ENCODE data around the gene CYTL1.
"Not testable (repeated sequence)": the region's sequence is repeated elsewhere in the genome, so short reads cannot be mapped to it uniquely, and the experiment has no call there.

CYTL1 gene

DNA sequence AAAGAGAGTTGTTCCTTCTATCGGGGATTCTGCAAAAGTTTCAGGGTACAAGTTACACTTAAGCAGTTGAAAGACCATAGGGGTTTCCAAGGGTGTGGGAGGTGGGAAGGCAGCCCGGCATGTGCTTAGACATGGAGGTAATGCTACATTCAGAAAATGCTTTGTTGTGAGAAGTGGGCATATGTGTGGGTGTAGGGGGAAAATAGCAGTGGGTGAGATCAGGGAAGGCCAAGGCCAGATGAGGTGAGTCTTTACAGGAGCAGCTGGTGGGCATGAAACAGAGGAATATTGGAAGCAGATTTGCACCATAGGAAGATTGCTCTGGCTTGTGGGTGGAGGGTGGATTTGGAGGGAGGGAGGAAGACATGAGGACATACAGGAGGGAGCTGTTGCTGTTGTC, 8.3 kb downstream of the CYTL1 start:
- Mint-ChIP-seq H3K4me3 (no peak overlapping the region), H3K9me3 (no peaks in the 10 kb centered on the region), H3K27ac (ENCODE audit: low read depth) (no peak overlapping the region), H3K36me3 (ENCODE audit: insufficient read depth) (no peaks in the 10 kb centered on the region), H3K4me1 (no peaks in the 10 kb centered on the region), H3K27me3 (peaks cover 71% of the 10 kb centered on the region)
- DNase-seq (ENCODE audit: low spot score in 2 of 2) (no peak), ATAC-seq (replicated peaks; ENCODE audit: extremely low read depth, poor library complexity, severe bottlenecking) (no peak)

GRCh38 chr4:5009796-5010195, 9.5 kb downstream of the CYTL1 start:
- ATAC-seq (replicated peaks; ENCODE audit: extremely low read depth, poor library complexity, severe bottlenecking), result no peak
- no peaks in the 10 kb centered on the region for H3K4me1 Mint-ChIP-seq
- no peak overlapping the region for H3K27ac Mint-ChIP-seq (ENCODE audit: low read depth)
- H3K36me3 Mint-ChIP-seq (ENCODE audit: insufficient read depth), result no peaks in the 10 kb centered on the region
- no peaks in the 10 kb centered on the region for H3K9me3 Mint-ChIP-seq
- DNase-seq (ENCODE audit: low spot score in 2 of 2), result no peak
- no peak overlapping the region for H3K4me3 Mint-ChIP-seq
- H3K27me3 Mint-ChIP-seq, result peaks cover 69% of the 10 kb centered on the region

- not testable (repeated sequence) for DNase-seq (ENCODE audit: low spot score in 2 of 2); H3K4me1 Mint-ChIP-seq; H3K27ac Mint-ChIP-seq (ENCODE audit: low read depth); ATAC-seq (replicated peaks; ENCODE audit: extremely low read depth, poor library complexity, severe bottlenecking); H3K36me3 Mint-ChIP-seq (ENCODE audit: insufficient read depth); H3K4me3 Mint-ChIP-seq; H3K9me3 Mint-ChIP-seq
- peaks cover 80% of the 10 kb centered on the region for H3K27me3 Mint-ChIP-seq
Observed at GRCh38 chr4:5006932-5007331, 12.3 kb downstream of the CYTL1 start.

GRCh38 chr4:5004496-5004895, 14.8 kb downstream of the CYTL1 start:
- Mint-ChIP-seq H3K27ac (ENCODE audit: low read depth) (no peak overlapping the region), H3K9me3 (no peaks in the 10 kb centered on the region), H3K4me1 (no peaks in the 10 kb centered on the region), H3K27me3 (peaks cover 71% of the 10 kb centered on the region), H3K4me3 (no peak overlapping the region), H3K36me3 (ENCODE audit: insufficient read depth) (no peaks in the 10 kb centered on the region)
- DNase-seq (ENCODE audit: low spot score in 2 of 2), result no peak
- ATAC-seq (replicated peaks; ENCODE audit: extremely low read depth, poor library complexity, severe bottlenecking), result no peak

DNA sequence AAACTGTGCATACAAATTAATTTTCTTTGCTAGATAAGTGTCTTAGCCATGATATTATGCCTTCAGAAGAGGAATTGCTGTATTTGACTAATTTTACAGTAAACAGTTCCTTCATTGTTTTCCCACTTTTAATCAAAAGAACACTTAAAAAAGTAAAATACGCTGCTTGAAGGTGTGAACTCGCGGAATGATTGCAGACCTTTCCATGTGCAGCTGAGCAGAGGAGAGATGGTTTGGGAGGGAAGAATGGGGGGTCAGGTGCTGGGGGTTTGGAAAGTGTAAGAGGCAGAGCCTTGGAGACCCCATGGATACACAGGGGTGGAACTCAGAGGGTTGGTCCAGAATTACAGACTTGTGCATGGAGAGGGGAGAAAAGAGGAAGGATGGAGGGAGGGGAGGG, 15.3 kb downstream of the CYTL1 start:
- H3K27ac Mint-ChIP-seq (ENCODE audit: low read depth), result no peak overlapping the region
- H3K36me3 Mint-ChIP-seq (ENCODE audit: insufficient read depth), result no peaks in the 10 kb centered on the region
- ATAC-seq (replicated peaks; ENCODE audit: extremely low read depth, poor library complexity, severe bottlenecking) (no peak), DNase-seq (ENCODE audit: low spot score in 2 of 2) (no peak)
- H3K9me3 Mint-ChIP-seq, result no peaks in the 10 kb centered on the region
- H3K27me3 Mint-ChIP-seq, result peaks cover 71% of the 10 kb centered on the region
- H3K4me3 Mint-ChIP-seq, result no peak overlapping the region
- H3K4me1 Mint-ChIP-seq, result no peaks in the 10 kb centered on the region

DNA sequence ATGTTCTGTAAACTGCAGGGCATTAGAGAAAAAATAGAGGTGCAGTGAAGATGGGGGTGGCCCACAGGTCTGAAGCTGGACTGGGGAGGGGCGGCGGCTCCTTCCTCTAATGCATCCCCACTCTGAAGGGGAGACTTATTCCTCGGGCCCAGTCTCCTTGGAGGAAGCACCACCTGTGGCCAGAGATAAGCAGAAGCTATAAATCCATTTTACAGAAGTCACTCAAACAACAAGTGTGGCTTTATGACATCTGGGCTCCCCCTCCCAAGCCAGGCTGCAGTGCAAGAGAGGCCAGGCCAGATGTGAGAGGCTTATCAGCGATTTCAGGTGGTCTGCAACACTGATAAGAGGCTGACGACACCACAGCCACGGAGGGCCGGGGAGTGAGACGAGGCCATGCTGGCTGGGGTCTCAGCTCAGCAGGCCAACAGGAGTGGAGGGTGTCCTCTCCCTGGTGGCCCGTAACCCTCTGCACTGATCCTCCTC, 15.8 kb downstream of the CYTL1 start:
- no peak overlapping the region for H3K27ac Mint-ChIP-seq (ENCODE audit: low read depth)
- H3K9me3 Mint-ChIP-seq, result no peaks in the 10 kb centered on the region
- DNase-seq (ENCODE audit: low spot score in 2 of 2), result no peak
- no peak for ATAC-seq (replicated peaks; ENCODE audit: extremely low read depth, poor library complexity, severe bottlenecking)
- no peaks in the 10 kb centered on the region for H3K4me1 Mint-ChIP-seq
- no peaks in the 10 kb centered on the region for H3K36me3 Mint-ChIP-seq (ENCODE audit: insufficient read depth)
- H3K27me3 Mint-ChIP-seq, result peaks cover 67% of the 10 kb centered on the region
- H3K4me3 Mint-ChIP-seq, result no peak overlapping the region

DNA sequence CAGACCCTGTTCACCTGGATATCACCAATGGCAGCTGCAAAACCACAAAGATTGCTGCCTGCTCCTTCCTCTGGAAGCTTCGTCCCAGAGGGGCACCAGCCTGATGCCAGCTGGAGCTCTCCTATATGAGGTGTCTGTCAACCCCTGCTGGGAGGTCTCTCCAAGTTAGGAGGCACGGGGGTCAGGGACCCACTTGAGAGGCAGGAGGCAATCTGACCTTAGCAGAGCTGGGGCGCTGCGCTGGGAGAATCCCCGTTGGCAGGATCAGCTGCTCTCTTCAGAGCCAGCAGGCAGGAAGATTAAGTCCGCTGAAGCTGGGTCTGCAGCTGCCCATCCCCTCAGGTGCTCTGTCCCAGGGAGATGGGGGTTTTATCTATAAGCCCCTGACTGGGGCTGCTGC, 17.6 kb downstream of the CYTL1 start:
- H3K36me3 Mint-ChIP-seq (ENCODE audit: insufficient read depth); H3K4me3 Mint-ChIP-seq; DNase-seq (ENCODE audit: low spot score in 2 of 2); H3K4me1 Mint-ChIP-seq; ATAC-seq (replicated peaks; ENCODE audit: extremely low read depth, poor library complexity, severe bottlenecking); H3K9me3 Mint-ChIP-seq; H3K27ac Mint-ChIP-seq (ENCODE audit: low read depth): not testable (repeated sequence)
- peaks cover 64% of the 10 kb centered on the region for H3K27me3 Mint-ChIP-seq

DNA sequence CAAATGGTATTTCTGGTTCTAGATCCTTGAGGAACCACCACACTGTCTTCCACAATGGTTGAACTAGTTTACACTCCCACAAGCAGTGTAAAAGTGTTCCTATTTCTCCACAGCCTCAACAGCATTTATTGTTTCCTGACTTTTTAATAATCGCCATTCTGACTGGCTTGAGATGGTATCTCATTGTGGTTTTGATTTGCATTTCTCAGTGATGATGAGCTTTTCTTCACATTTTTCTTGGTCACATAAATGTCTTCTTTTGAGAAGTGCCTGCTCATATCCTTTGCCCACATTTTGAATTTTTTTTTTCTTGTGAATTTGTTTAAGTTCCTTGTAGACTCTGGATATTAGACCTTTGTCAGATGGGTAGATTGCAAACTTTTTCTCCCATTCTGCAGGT, 22.3 kb downstream of the CYTL1 start:
- not testable (repeated sequence) for H3K27ac Mint-ChIP-seq (ENCODE audit: low read depth); H3K9me3 Mint-ChIP-seq; H3K36me3 Mint-ChIP-seq (ENCODE audit: insufficient read depth); H3K4me1 Mint-ChIP-seq; H3K4me3 Mint-ChIP-seq; ATAC-seq (replicated peaks; ENCODE audit: extremely low read depth, poor library complexity, severe bottlenecking); DNase-seq (ENCODE audit: low spot score in 2 of 2)
- peaks cover 57% of the 10 kb centered on the region for H3K27me3 Mint-ChIP-seq

DNA sequence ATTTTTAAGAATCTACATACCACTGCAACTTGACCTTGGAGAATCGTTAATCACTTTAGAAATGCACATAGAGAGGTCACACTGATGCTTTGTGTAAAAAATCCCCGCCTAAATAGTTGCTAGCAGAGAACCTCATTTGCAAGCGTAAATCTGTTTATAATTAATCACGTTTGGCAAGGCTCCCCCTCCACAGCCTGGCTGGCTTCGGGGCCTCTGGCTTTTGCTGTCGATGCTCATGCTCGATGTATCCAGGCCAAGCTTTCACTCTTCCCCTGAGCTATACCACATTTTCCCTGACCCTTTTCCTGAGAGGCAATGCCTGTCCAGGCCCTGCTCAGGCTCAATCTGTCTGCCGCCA, 23.4 kb downstream of the CYTL1 start:
- no peak overlapping the region for H3K27ac Mint-ChIP-seq (ENCODE audit: low read depth)
- peaks cover 48% of the 10 kb centered on the region for H3K27me3 Mint-ChIP-seq
- H3K36me3 Mint-ChIP-seq (ENCODE audit: insufficient read depth), result peaks cover 1% of the 10 kb centered on the region
- no peaks in the 10 kb centered on the region for H3K9me3 Mint-ChIP-seq
- H3K4me3 Mint-ChIP-seq, result no peak overlapping the region
- ATAC-seq (replicated peaks; ENCODE audit: extremely low read depth, poor library complexity, severe bottlenecking) (no peak), DNase-seq (ENCODE audit: low spot score in 2 of 2) (no peak)
- H3K4me1 Mint-ChIP-seq, result no peaks in the 10 kb centered on the region

DNA sequence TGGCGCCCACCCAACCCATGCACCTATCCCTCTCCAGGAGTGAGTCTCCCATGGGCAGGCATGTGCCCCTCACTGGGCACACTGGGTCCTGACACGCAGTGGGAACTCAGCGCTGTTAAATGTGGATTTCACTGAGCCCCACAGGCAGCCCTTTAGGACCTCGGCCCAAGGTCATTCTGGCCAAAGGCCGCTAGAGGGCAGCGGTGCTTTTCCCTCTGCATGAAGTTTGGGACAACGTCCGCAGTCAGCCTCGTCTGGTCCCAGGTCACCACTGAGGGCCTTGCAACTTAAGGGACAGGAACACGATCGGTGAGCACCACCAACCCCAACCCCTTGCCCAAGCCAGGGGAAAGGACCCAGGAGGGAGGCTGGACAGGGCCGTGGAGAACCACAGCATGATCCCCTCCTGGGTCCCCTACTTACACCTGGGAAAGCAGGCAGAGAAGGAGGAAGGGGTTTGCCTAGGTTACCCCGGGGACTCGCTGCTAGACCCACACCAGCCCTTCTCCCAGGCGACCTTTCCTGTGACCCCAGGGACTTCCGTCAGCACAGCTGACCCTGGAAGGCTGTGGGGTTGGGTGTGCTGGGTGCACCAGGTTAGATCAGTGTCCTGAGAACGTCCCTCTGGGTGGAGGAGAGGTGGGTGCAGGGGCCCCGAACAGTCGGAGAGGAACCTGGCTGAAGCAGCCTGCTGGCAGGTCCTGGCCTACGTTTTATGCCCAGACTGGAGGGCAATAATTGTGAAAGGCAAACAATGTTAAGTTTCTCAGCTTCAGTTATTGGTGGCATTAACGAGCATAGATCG, 24.0 kb downstream of the CYTL1 start:
- peaks cover 48% of the 10 kb centered on the region for H3K27me3 Mint-ChIP-seq
- peaks cover 1% of the 10 kb centered on the region for H3K36me3 Mint-ChIP-seq (ENCODE audit: insufficient read depth)
- ATAC-seq (replicated peaks; ENCODE audit: extremely low read depth, poor library complexity, severe bottlenecking), result no peak
- DNase-seq (ENCODE audit: low spot score in 2 of 2), result no peak
- no peak overlapping the region for H3K27ac Mint-ChIP-seq (ENCODE audit: low read depth)
- H3K9me3 Mint-ChIP-seq, result no peaks in the 10 kb centered on the region
- H3K4me1 Mint-ChIP-seq, result no peaks in the 10 kb centered on the region
- no peak overlapping the region for H3K4me3 Mint-ChIP-seq

GRCh38 chr4:4994312-4995097, 24.8 kb downstream of the CYTL1 start:
- peaks cover 1% of the 10 kb centered on the region for H3K36me3 Mint-ChIP-seq (ENCODE audit: insufficient read depth)
- no peak overlapping the region for H3K4me3 Mint-ChIP-seq
- H3K27me3 Mint-ChIP-seq, result peaks cover 46% of the 10 kb centered on the region
- ATAC-seq (replicated peaks; ENCODE audit: extremely low read depth, poor library complexity, severe bottlenecking), result no peak
- no peaks in the 10 kb centered on the region for H3K4me1 Mint-ChIP-seq
- no peak for DNase-seq (ENCODE audit: low spot score in 2 of 2)
- H3K27ac Mint-ChIP-seq (ENCODE audit: low read depth), result no peak overlapping the region
- H3K9me3 Mint-ChIP-seq, result no peaks in the 10 kb centered on the region

GRCh38 chr4:4992833-4993232, 26.4 kb downstream of the CYTL1 start:
- H3K4me3 Mint-ChIP-seq, result no peak overlapping the region
- no peak overlapping the region for H3K27ac Mint-ChIP-seq (ENCODE audit: low read depth)
- peaks cover 38% of the 10 kb centered on the region for H3K27me3 Mint-ChIP-seq
- no peak for ATAC-seq (replicated peaks; ENCODE audit: extremely low read depth, poor library complexity, severe bottlenecking)
- H3K9me3 Mint-ChIP-seq, result no peaks in the 10 kb centered on the region
- peaks cover 1% of the 10 kb centered on the region for H3K36me3 Mint-ChIP-seq (ENCODE audit: insufficient read depth)
- no peaks in the 10 kb centered on the region for H3K4me1 Mint-ChIP-seq
- no peak for DNase-seq (ENCODE audit: low spot score in 2 of 2)

GRCh38 chr4:4991541-4992099, 27.6 kb downstream of the CYTL1 start:
- Mint-ChIP-seq H3K9me3 (no peaks in the 10 kb centered on the region), H3K27me3 (peaks cover 41% of the 10 kb centered on the region), H3K4me3 (no peak overlapping the region), H3K27ac (ENCODE audit: low read depth) (no peak overlapping the region), H3K36me3 (ENCODE audit: insufficient read depth) (peaks cover 1% of the 10 kb centered on the region), H3K4me1 (no peaks in the 10 kb centered on the region)
- ATAC-seq (replicated peaks; ENCODE audit: extremely low read depth, poor library complexity, severe bottlenecking) (no peak), DNase-seq (ENCODE audit: low spot score in 2 of 2) (no peak)
